HepG2 (cell line): Measurements from ENCODE around the gene MAP2K5.

Experiments
- HNRNPK ChIP-seq: fragments of 200-400 bp; formaldehyde crosslinking; IDR thresholded peaks from 2 replicates; pipeline ENCODE4 v1.6.1; 2018; ENCODE audit warnings: low read length, low read depth, moderate library complexity, mild to moderate bottlenecking; ENCODE audit not compliant: poor library complexity, severe bottlenecking
- JUND ChIP-seq: sonication (generic); formaldehyde crosslinking; IDR thresholded peaks from 2 replicates; pipeline ENCODE4 v1.8.0; 2022; ENCODE audit warnings: mild to moderate bottlenecking, missing genetic modification reagents
- NBN ChIP-seq: fragments of 450-650 bp; conservative IDR thresholded peaks from 2 replicates; pipeline ENCODE4 v1.6.1; 2017
- NFYB ChIP-seq: sonication (generic); formaldehyde crosslinking; IDR thresholded peaks from 2 replicates; pipeline ENCODE4 v1.4.0; 2020; ENCODE audit warnings: missing genetic modification reagents
- NR2C2 ChIP-seq: sonication (generic); formaldehyde crosslinking; IDR thresholded peaks from 2 replicates; pipeline ENCODE4 v1.4.0; 2020; ENCODE audit warnings: missing genetic modification reagents, mild to moderate bottlenecking, moderate library complexity, borderline replicate concordance
- RELA ChIP-seq: sonication (generic); formaldehyde crosslinking; IDR thresholded peaks from 2 replicates; pipeline ENCODE4 v1.4.0; 2020; ENCODE audit warnings: missing genetic modification reagents
- SKIL ChIP-seq: sonication (generic); formaldehyde crosslinking; IDR thresholded peaks from 2 replicates; pipeline ENCODE4 v1.8.0; 2022; ENCODE audit warnings: missing genetic modification reagents, mild to moderate bottlenecking, moderate library complexity, borderline replicate concordance
- SUZ12 ChIP-seq: fragments of 150-350 bp; IDR thresholded peaks from 2 replicates; pipeline ENCODE4 v1.6.1; 2014; ENCODE audit warnings: low read depth, low read length
- TAF1 ChIP-seq: sonication (generic); formaldehyde crosslinking; IDR thresholded peaks from 2 replicates; pipeline ENCODE4 v1.4.0; 2020; ENCODE audit warnings: missing genetic modification reagents
- TP53 ChIP-seq: sonication (generic); formaldehyde crosslinking; conservative IDR thresholded peaks from 2 replicates; pipeline ENCODE4 v1.4.0; 2020; ENCODE audit warnings: missing genetic modification reagents
- YY1 ChIP-seq: IDR thresholded peaks from 2 replicates; pipeline ENCODE4 v1.6.1; 2011; ENCODE audit warnings: low read length, low read depth, moderate library complexity, mild to moderate bottlenecking; ENCODE audit not compliant: insufficient read depth, insufficient replicate concordance
- ZBTB42 ChIP-seq: sonication (generic); formaldehyde crosslinking; IDR thresholded peaks from 2 replicates; pipeline ENCODE4 v1.5.0; 2020; ENCODE audit warnings: mild to moderate bottlenecking, missing genetic modification reagents
- ZNF24 ChIP-seq: fragments of 450-650 bp; IDR thresholded peaks from 2 replicates; pipeline ENCODE4 v1.6.1; 2017; ENCODE audit warnings: antibody characterized with exemption, mild to moderate bottlenecking
- ZNF253 ChIP-seq: sonication (generic); formaldehyde crosslinking; IDR thresholded peaks from 2 replicates; pipeline ENCODE4 v1.8.0; 2022; ENCODE audit warnings: mild to moderate bottlenecking, missing genetic modification reagents, borderline replicate concordance

GRCh38 chr15:67849538-67849937 is 307.0 kb downstream of the MAP2K5 start:
- TF ChIP-seq NBN (no peak), YY1 (no peak), NFYB (CRISPR knock-in tag) (no peak), JUND (CRISPR knock-in tag) (no peak), NR2C2 (CRISPR knock-in tag) (no peak), TP53 (CRISPR knock-in tag) (no peak), ZNF24 (no peak), SUZ12 (no peak), HNRNPK (no peak), RELA (CRISPR knock-in tag) (no peak), TAF1 (CRISPR knock-in tag) (no peak), SKIL (no peak), ZNF253 (no peak), ZBTB42 (CRISPR knock-in tag) (no peak)
